OCI-LY1 (cell line): Measurements from ENCODE around the gene GALNT18.

ENCODE experiments used
- EZH2 ChIP-seq: fragments of 200-600 bp; sonication (generic), shearing (Covaris generic); IDR thresholded peaks from 2 replicates; pipeline ENCODE4 v1.8.0; 2017; ENCODE audit warnings: borderline replicate concordance, mixed run types, mild to moderate bottlenecking, antibody characterized with exemption, low read length, moderate library complexity, mixed read lengths
- TF ChIP-seq, protein P1 (sequence below): fragments of 200-600 bp; sonication (generic), shearing (Covaris generic); IDR thresholded peaks from 2 replicates; pipeline ENCODE4 v1.5.1; 2017; ENCODE audit warnings: mild to moderate bottlenecking, antibody characterized with exemption, low read length, moderate library complexity, mixed read lengths

- TF ChIP-seq, protein P1, sequence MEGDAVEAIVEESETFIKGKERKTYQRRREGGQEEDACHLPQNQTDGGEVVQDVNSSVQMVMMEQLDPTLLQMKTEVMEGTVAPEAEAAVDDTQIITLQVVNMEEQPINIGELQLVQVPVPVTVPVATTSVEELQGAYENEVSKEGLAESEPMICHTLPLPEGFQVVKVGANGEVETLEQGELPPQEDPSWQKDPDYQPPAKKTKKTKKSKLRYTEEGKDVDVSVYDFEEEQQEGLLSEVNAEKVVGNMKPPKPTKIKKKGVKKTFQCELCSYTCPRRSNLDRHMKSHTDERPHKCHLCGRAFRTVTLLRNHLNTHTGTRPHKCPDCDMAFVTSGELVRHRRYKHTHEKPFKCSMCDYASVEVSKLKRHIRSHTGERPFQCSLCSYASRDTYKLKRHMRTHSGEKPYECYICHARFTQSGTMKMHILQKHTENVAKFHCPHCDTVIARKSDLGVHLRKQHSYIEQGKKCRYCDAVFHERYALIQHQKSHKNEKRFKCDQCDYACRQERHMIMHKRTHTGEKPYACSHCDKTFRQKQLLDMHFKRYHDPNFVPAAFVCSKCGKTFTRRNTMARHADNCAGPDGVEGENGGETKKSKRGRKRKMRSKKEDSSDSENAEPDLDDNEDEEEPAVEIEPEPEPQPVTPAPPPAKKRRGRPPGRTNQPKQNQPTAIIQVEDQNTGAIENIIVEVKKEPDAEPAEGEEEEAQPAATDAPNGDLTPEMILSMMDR = no peak
- TF ChIP-seq EZH2 = no peak
Measured at GRCh38 chr11:11268706-11269105, 353.1 kb downstream of the GALNT18 start.
